ENCODE results near the gene MAMSTR. TPM values are rescaled to one million over a fixed set of nuclear protein-coding genes. Genes with fewer than 3 reads are reported as not detected.
A peak's percentile ranks its signal among the peaks of the same experiment; 100 is the strongest.
"Not testable (repeated sequence)": the region's sequence is repeated elsewhere in the genome, so short reads cannot be mapped to it uniquely, and the experiment has no call there.

The MAMSTR gene
- total RNA-seq, 1 experiment from 2014 or later, result 0.34 TPM

DNA sequence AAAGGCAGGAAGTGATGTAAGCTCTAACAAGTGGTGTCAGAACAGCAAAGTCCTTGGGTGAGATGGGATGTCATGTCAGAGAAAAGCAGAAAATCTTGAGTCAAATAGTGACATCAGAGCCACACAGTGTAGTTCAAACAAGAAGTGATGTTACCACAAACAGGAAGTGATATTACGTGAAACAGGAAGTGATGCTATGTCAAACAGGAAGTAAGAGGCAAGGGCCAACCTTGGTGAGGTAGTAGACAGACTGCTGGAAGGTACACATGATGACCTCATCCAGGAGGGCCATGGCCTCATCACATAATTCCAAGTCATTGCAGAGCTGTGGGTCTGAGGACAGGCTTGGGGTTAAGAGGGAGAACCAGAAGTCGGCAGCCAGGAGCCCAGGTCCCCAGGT lies 7.0 kb upstream of the MAMSTR start:
- in situ Hi-C loops (cut with HindIII; ENCODE audit: low pct_unique_long_range_greater_than_20kb, low sequenced_read_pairs), result no loop called here
- no peak for DNase-seq (ENCODE audit: low read depth)

DNA sequence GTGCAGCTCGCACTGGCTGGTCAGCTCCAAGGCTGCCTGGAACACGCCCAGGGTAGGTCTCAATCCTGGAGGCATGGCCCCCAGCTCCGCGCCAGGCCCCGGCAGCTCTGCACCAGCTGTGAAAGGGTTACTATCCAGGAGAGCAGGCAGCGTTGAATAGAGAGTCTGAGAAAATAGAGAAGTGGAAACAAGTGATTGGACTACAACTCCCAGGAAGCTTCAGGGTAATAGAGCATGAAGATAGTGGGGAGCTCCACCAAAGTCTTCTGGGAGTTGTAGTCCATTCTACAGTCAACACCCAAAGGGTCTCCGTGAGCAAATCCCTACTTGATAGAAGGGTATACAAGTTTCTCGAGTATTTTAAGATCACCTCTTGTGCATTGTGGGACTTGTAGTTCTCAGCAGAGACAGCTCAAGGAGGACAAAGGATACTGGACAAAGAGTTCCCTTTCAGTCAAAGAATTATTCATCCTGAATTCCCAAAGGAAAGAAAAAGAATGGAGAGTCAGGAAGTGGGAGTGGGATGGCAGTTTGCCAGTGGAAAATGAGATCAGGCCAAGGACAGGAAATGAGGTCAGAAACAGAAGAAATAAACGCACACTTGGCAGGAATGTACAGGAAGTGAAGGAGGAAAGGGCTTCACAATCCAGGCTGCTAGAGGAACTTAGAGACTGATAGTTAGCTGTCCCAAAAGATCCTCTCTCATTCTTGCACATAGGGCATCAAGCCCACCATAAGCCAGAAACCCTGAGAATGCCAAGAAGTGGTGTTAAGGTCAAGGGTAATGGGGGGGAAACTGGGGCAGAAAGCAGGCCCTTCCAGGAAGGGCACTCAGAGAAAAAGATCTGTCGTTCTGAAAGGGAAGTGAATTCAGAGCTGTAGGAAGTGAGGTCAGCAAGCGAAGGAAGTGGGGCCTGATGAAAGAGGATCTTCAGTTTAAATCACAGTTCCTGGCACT lies 5.5 kb upstream of the MAMSTR start:
- peak; percentile 90 for DNase-seq (ENCODE audit: low read depth)
- in situ Hi-C loops (cut with HindIII; ENCODE audit: low pct_unique_long_range_greater_than_20kb, low sequenced_read_pairs), result no loop called here

DNA sequence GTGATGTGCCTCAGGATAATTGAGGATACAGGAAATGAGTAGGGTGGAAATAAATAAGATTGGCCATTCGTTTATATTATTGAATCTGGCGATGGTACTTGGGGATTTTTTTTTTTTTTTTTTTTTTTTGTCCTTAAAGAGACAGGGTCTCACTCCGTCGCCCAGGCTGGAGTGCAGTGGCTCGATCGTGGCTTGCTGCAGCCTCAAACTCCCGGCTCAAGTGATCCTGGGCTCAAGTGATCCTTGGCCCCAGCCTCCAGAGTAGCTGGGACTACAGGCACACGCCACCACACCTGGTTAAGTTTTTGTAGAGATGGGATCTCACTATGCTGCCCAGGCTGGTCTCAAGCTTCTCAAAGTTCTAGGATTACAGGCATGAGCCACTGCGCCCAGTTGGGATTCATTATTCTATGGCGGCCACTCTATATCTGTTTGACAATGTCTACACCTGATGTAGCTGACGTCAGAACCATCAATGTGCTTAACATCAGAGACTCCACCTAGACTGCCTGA lies 2.7 kb upstream of the MAMSTR start:
- in situ Hi-C loops (cut with HindIII; ENCODE audit: low pct_unique_long_range_greater_than_20kb, low sequenced_read_pairs), result no loop called here
- DNase-seq (ENCODE audit: low read depth), result no peak

GRCh38 chr19:48720613-48721296 lies 1.2 kb upstream of the MAMSTR start:
- in situ Hi-C loops (cut with HindIII; ENCODE audit: low pct_unique_long_range_greater_than_20kb, low sequenced_read_pairs), result no loop called here
- DNase-seq (ENCODE audit: low read depth), result peak; percentile 99

DNA sequence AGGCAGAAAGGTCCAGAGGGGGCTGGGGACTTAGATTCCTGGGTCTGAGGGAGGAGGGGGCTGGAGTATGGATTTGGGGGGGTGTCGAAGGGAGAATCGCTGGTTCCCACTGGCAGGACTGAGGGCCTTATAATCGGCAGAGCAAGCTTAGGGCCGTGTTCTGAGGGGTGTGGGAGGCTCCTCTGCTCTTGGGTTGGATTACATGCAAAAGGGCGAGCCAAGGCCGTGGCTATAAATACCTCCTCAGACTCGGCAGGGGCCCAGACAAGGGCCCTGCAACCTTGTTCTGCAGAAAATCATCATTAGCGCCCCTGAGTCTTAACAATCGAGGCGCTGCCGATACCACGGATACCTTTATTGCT lies 707 bp upstream of the MAMSTR start:
- no peak for DNase-seq (ENCODE audit: low read depth)
- in situ Hi-C loops (cut with HindIII; ENCODE audit: low pct_unique_long_range_greater_than_20kb, low sequenced_read_pairs), result no loop called here

DNA sequence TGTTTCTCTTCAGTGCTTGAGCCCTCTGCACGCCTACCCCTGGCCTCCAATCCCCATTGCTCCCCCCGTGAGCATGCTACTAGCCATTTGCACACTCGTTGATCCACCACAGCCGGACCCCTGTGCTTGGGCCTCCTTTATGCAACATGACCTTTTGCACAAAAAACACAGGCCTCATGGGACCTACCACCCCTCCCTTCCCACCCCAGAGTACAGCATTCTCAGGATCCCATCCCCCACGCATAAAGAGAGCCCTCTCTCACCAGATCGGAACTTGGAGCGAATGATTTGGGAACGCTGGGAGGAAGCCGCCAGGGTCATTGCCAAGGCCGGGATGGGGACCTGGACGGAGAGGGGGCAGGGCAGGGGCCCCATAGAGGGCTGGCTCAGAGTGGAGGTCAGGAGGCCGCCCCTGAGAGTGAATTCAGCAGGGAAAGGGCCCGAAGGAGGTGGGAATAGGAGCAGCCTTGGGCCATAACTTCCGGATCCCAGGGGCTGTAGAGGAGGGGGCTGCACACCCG lies 754 bp downstream of the MAMSTR start:
- DNase-seq (ENCODE audit: low read depth), result no peak
- in situ Hi-C loops (cut with HindIII; ENCODE audit: low pct_unique_long_range_greater_than_20kb, low sequenced_read_pairs), result no loop called here

GRCh38 chr19:48718106-48718505 lies 1.4 kb downstream of the MAMSTR start:
- in situ Hi-C loops (cut with HindIII; ENCODE audit: low pct_unique_long_range_greater_than_20kb, low sequenced_read_pairs); DNase-seq (ENCODE audit: low read depth): not testable (repeated sequence)

GRCh38 chr19:48716562-48717291 lies 2.8 kb downstream of the MAMSTR start:
- DNase-seq (ENCODE audit: low read depth), result peak; percentile 42
- in situ Hi-C loops (cut with HindIII; ENCODE audit: low pct_unique_long_range_greater_than_20kb, low sequenced_read_pairs), result no loop called here

DNA sequence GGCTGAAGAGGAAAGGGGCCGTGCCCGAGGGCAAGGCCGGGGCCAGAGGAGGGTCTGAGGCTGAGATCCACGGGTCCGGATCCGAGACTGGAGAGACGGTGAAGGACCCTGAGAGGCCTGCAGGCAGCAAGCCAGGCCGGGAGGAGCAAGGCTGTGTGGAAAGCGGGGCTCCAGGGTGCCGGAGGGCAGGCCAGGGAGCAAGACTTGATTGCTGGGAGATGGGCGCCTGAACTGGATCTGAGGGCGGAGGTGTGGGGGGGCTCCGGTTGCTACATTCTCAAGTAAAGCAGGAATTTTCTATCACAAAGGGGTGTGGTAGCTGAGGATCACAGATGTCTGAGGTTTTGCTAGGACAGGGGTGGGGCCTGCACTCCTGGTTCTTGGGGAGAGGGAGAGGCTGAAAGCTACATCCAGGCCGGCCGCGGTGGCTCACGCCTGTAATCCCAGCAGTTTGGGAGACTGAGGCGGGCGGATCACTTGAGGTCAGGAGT lies 3.8 kb downstream of the MAMSTR start:
- no peak for DNase-seq (ENCODE audit: low read depth)
- in situ Hi-C loops (cut with HindIII; ENCODE audit: low pct_unique_long_range_greater_than_20kb, low sequenced_read_pairs), result no loop called here

GRCh38 chr19:48714759-48715675 lies 4.5 kb downstream of the MAMSTR start:
- DNase-seq (ENCODE audit: low read depth), result no peak
- in situ Hi-C loops (cut with HindIII; ENCODE audit: low pct_unique_long_range_greater_than_20kb, low sequenced_read_pairs), result no loop called here

GRCh38 chr19:48713864-48714755 lies 5.4 kb downstream of the MAMSTR start:
- in situ Hi-C loops (cut with HindIII; ENCODE audit: low pct_unique_long_range_greater_than_20kb, low sequenced_read_pairs), result no loop called here

DNA sequence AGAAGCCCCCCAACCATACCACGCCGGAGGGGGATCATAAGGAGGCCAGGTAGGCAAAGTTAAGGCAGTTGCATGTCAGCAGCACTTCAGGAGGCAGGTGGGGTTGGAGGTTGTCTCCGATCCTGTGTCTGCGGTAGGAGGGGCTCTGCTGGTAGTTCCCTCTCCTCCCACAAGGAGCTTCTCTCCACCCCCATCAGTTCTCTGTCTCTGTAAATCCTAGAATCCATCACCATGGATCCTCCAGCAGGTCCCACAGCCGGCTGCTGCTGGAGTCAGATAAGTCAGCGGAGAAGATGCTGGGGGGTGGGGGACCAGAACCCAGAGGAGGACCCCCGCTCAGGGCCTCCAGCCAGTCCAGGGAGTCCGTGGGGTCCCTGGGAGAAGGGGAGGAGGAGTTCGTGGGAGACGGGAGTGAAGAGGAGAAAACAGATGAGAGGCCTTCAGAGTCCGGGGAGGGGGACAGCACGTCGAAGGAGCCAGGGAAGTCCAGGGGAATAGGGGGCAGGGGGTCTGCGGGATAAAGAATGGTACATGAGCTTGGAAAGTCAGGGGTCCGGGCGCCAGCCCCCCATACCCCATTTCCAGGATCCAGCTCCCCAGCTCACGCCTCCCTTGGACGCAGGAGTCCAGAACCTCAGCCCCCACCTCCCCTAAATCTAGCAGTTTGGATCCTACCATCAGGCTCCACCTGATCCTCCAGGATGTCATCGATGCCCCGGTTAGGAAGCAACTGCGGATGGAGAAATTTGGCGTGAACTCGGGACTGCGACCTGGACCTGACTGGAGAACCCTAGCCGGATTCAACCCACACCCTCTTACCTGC lies 6.3 kb downstream of the MAMSTR start:
- in situ Hi-C loops (cut with HindIII; ENCODE audit: low pct_unique_long_range_greater_than_20kb, low sequenced_read_pairs), result no loop called here
- DNase-seq (ENCODE audit: low read depth), result peak; percentile 42

More at GRCh38 chr19:48713864-48714755, 5.4 kb downstream of the MAMSTR start:
- DNase-seq (ENCODE audit: low read depth), result peak; percentile 100

GRCh38 chr19:48711106-48711662 lies 8.3 kb downstream of the MAMSTR start:
- no peak for DNase-seq (ENCODE audit: low read depth)
- in situ Hi-C loops (cut with HindIII; ENCODE audit: low pct_unique_long_range_greater_than_20kb, low sequenced_read_pairs), result no loop called here

GRCh38 chr19:48708471-48708870 lies 11.1 kb downstream of the MAMSTR start:
- no peak for DNase-seq (ENCODE audit: low read depth)
- in situ Hi-C loops (cut with HindIII; ENCODE audit: low pct_unique_long_range_greater_than_20kb, low sequenced_read_pairs), result no loop called here

- in situ Hi-C loops (cut with HindIII; ENCODE audit: low pct_unique_long_range_greater_than_20kb, low sequenced_read_pairs), result no loop called here
- no peak for DNase-seq (ENCODE audit: low read depth)
These were observed 14.1 kb downstream of the MAMSTR start for GRCh38 chr19:48705431-48705830.

All from Caki2 (cell line).